ENCODE results near the gene CERS6.

GRCh38 chr2:168555283-168555682 lies 99.2 kb downstream of the CERS6 start:
- TF ChIP-seq CTCF (IDR thresholded peaks at IDR 0.05; ENCODE audit: low read depth, low read length) (no peak), MYC (IDR thresholded peaks at IDR 0.05; ENCODE audit: low read depth, low read length) (no peak), MAX (IDR thresholded peaks at IDR 0.05; ENCODE audit: low read depth, low read length) (no peak), POLR2A (IDR thresholded peaks at IDR 0.05; ENCODE audit: extremely low read depth, insufficient read length) (no peak)
